ENCODE results near the gene USP11.

- TF ChIP-seq POLR2AphosphoS5 (IDR thresholded peaks at IDR 0.05) (no peak), CTCF (IDR thresholded peaks at IDR 0.05) (no peak), EP300 (IDR thresholded peaks at IDR 0.05) (no peak)
These were observed 38.5 kb upstream of the USP11 start for GRCh38 chrX:47194194-47194787.

Data from upper lobe of left lung (tissue), 4 donors.